ENCODE results near the gene TSPAN5.

Gene TSPAN5

GRCh38 chr4:98564852-98565251, 93.6 kb downstream of the TSPAN5 start (continued):
- no peak for TF ChIP-seq ZBTB17 (tag by site-specific recombination; IDR thresholded peaks at IDR 0.05)

GRCh38 chr4:98560321-98560720, 98.1 kb downstream of the TSPAN5 start:
- CTCF ChIA-PET: no interaction called here

More at GRCh38 chr4:98560321-98560720, 98.1 kb downstream of the TSPAN5 start:
- Histone ChIP-seq H3K27ac (ENCODE audit: extremely low read depth, low read depth, low read length) (no peak overlapping the region), H3K36me3 (ENCODE audit: control insufficient read depth in 2 of 2, insufficient read depth in 1 of 2, low read length in 2 of 2) (no peaks in the 10 kb centered on the region), H3K9me3 (ENCODE audit: control insufficient read depth, insufficient read depth, low read depth, low read length) (no peaks in the 10 kb centered on the region), H3K4me3 (ENCODE audit: low read depth, low read length) (no peak overlapping the region), H3K4me1 (ENCODE audit: control insufficient read depth, insufficient read depth, low read length) (no peaks in the 10 kb centered on the region)
- POLR2A ChIA-PET: no interaction called here
- TF ChIP-seq ZNF211 (tag by site-specific recombination; IDR thresholded peaks at IDR 0.05; ENCODE audit: low read depth) (no peak), ZNF530 (tag by site-specific recombination; IDR thresholded peaks at IDR 0.05; ENCODE audit: low read depth) (no peak), WT1 (tag by site-specific recombination; IDR thresholded peaks at IDR 0.05) (no peak), ZNF704 (tag by site-specific recombination; IDR thresholded peaks at IDR 0.05) (no peak), PATZ1 (tag by site-specific recombination; IDR thresholded peaks at IDR 0.05) (no peak), ZNF768 (tag by site-specific recombination; IDR thresholded peaks at IDR 0.05) (no peak), KLF17 (tag by site-specific recombination; IDR thresholded peaks at IDR 0.05) (no peak), AEBP2 (tag by site-specific recombination; IDR thresholded peaks at IDR 0.05; ENCODE audit: borderline replicate concordance) (no peak), ZNF660 (tag by site-specific recombination; IDR thresholded peaks at IDR 0.05) (no peak), ZNF26 (tag by site-specific recombination; IDR thresholded peaks at IDR 0.05) (no peak), ZNF335 (tag by site-specific recombination; conservative IDR thresholded peaks at IDR 0.05) (no peak), ZNF423 (tag by site-specific recombination; IDR thresholded peaks at IDR 0.05) (no peak)

All from HEK293 (cell line).